LNCaP clone FGC (cell line): ENCODE measurements around the gene SUOX.

Source experiments
- DNase-seq: peaks from one replicate; pipeline ENCODE4 v3.0.0-alpha.2; 2011; ENCODE audit warnings: low read depth
- H3K4me3 ChIP-seq: 2 replicates; pipeline ENCODE4 v1.5.1; 2011; ENCODE audit warnings: mild to moderate bottlenecking, low read depth, low read length, control low read depth
- CTCF ChIP-seq: IDR thresholded peaks from 2 replicates; pipeline ENCODE4 v1.5.1; 2012; ENCODE audit warnings: mild to moderate bottlenecking; ENCODE audit not compliant: control insufficient read depth, insufficient read depth; ENCODE audit errors: extremely low read depth

Gene SUOX

GRCh38 chr12:55965941-55966407 is 31.1 kb upstream of the SUOX start, which contains the start of gene PMEL:
TSS of gene PMEL (minus strand) at chr12:55966042. CDS start at chr12:55966011, 31 bp downstream.
- no peak for TF ChIP-seq CTCF
- H3K4me3 ChIP-seq, result peak within 1 kb of the TSS; percentile 76
- DNase-seq, result no peak

- peak; percentile 47 for DNase-seq
- no peak for TF ChIP-seq CTCF
- H3K4me3 ChIP-seq, result peak within 1 kb of the TSS; percentile 76
Measured at GRCh38 chr12:55966408-55967281, 30.4 kb upstream of the SUOX start, which contains the start of gene CDK2. TSS of gene CDK2 (plus strand) at chr12:55966830. CDS start at chr12:55967009, 179 bp downstream.

GRCh38 chr12:55969356-55969755 is 27.7 kb upstream of the SUOX start:
- no peak for TF ChIP-seq CTCF
- H3K4me3 ChIP-seq, result no peak overlapping the region
- no peak for DNase-seq

- DNase-seq, result no peak
- no peak overlapping the region for H3K4me3 ChIP-seq
- no peak for TF ChIP-seq CTCF
Measured at GRCh38 chr12:55970775-55971174, 26.3 kb upstream of the SUOX start.

- no peak for DNase-seq
- TF ChIP-seq CTCF, result no peak
- peak overlapping the region; percentile 73 for H3K4me3 ChIP-seq
Measured at GRCh38 chr12:55972042-55972441, 25.0 kb upstream of the SUOX start.

GRCh38 chr12:55972456-55972855 is 24.6 kb upstream of the SUOX start:
- no peak for DNase-seq
- TF ChIP-seq CTCF, result no peak
- peak overlapping the region; percentile 73 for H3K4me3 ChIP-seq
